GM19452 (cell line): Measurements from ENCODE around the gene DDX51.
"Not testable (repeated sequence)": the region's sequence is repeated elsewhere in the genome, so short reads cannot be mapped to it uniquely, and the experiment has no call there.

Experiments
- ATAC-seq: cut with Tn5 transposase; IDR thresholded peaks from one replicate; pipeline ENCODE4 v1.9.1; 2021; ENCODE audit not compliant: unreplicated experiment

The DDX51 gene

DNA sequence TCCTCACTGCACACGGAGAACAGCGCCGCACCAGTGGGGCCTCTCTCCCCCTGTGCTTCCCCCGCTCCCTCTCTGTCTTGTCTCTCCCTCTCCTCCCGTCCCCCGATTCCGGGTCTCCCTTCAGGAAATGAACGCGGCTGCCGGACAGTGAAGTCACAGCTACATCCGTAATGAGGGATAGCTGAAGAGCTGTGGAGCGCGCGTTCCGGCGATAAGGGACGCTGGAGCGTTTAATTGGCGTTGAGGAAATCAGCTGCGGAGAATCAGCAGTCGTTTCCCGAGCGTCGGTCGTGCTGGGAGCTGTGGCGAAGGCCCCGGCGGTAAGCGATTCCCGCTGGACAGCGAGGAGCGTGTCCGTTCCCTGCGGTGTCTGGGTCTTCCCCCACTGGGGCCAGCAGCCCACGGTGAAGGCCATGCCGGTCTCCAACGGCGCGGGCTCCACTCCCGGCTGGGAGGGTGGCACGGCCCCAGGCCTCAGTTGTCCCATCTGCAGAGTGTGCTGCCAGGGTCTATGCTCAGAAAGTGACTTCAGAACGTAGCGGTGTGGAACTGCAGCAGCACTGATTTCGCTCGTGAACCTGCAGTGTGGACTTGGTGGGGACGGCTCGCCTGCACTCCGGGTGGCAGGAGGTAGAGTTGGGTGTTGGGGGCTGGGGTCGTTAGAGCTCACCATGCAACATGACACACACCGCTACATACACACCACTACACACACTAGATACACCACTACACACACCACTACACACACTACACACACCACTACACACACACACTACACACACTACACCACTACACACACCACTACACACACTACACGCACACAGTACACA, 11.0 kb upstream of the DDX51 start:
- no peak for ATAC-seq

DNA sequence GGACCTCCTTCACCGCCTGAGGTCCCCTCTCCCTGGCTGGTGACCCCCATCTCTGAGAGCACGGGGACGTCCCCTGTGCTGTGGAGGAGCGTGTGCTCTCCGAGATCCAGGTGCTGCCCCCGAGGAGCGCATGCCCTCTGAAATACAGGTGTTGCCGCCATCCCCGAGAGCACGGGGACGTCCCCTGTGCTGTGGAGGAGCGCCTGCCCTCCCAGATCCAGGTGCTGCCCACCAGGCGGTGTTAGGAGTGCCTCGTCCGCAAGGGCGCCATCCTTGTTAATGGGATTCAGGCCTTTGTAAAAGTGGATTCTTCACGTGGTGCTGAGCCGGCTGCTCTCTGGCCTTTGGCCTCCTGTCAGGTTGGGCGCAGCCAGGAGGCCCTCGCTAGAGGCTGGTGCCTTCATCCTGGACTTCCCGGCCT, 10.2 kb upstream of the DDX51 start:
- ATAC-seq, result peak; percentile 23

GRCh38 chr12:132153501-132154340, 9.6 kb upstream of the DDX51 start:
- peak; percentile 87 for ATAC-seq

DNA sequence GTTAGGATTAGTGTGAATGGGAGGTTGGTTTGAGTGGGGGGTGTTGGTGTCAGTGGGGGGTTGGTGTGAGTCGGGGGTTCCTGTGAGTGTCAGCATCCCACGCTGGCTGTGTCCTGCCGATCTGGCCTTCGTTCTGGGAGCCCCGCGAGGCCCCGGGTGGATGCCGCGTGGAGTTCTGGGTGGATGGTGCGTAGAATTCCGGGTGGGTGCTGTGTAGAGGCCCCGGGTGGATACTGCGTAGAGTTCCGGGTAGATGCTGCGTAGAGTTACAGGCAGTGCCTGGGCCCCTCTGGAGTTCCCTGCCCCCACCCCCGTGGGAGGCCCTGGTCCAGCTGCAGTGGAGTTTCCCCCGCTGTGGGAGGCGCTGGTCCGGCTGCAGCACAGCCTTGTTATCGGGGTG, 8.8 kb upstream of the DDX51 start:
- no peak for ATAC-seq

DNA sequence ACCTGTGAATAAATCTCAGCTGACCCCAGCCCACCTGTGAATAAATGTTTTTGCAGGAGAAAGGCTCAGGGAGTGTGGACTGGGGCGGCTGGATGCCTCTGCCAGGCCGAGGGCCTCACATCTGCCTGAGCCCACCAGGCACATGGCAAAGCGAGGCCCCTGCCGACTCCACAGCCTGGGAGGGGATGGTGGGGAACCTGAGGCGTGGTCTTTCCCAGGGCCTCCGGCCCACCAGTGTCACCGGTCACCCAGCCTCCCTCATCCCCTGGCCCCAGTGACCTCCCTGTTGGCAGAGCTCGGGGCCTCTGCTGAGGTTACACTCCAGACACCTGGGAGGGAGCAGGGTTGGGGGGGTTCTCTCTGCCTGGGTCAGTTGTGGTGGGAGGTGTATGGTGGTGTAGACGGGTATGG, 8.3 kb upstream of the DDX51 start:
- no peak for ATAC-seq

DNA sequence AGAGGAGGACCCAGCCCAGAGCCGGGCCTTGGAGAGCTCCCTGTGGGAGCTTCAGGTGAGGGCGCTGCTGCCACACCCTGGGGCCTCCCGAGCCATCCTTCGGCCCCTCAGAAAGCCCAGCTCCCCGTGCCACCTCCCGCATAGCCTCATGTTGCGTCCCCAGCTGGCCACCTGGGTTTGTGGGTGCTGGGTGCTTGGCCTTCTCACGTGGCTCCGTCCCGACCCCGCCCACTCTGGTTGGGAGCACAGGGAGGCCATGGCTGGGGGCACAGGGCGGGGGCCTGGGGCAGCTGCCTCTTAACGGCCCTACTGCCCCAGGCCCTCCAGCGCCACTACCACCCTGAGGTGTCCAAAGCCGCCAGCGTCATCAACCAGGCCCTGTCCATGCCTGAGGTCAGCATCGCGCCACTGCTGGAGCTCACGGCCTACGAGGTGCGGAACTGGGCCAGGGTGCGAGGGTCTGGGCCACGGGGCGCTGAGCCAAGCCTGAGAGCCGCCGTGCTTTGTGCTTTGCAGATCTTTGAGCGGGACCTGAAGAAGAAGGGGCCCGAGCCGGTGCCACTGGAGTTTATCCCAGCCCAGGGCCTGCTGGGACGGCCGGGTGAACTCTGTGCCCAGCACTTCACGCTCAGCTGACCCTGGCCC, 7.8 kb upstream of the DDX51 start:
- no peak for ATAC-seq

GRCh38 chr12:132151145-132151765, 7.1 kb upstream of the DDX51 start:
- ATAC-seq, result no peak

DNA sequence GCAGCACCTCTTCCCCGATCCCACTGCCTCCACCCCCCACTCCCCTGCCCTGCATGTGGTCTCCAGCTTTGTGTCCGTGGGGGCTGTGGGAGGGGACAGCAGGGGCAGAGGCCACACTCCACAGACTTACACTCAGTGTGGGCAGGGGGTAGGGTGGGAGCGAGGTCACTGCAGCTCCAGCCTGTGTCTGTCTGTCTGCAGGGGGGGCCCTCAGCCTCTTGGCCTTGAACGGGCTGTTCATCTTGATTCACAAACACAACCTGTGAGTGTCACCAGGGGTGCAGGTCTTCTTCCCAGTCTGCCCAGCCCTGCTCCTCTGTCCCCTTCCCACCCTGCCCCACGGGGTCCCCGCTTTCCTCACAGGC, 6.6 kb upstream of the DDX51 start:
- ATAC-seq, result no peak

GRCh38 chr12:132149526-132149925, 5.4 kb upstream of the DDX51 start:
- ATAC-seq, result not testable (repeated sequence)

GRCh38 chr12:132148368-132149045, 4.4 kb upstream of the DDX51 start:
- ATAC-seq, result no peak

GRCh38 chr12:132147423-132148367, 3.6 kb upstream of the DDX51 start:
- ATAC-seq, result no peak

GRCh38 chr12:132146772-132147422, 2.8 kb upstream of the DDX51 start:
- ATAC-seq, result no peak

- ATAC-seq, result no peak
These were observed 2.0 kb upstream of the DDX51 start for GRCh38 chr12:132146098-132146497.

GRCh38 chr12:132145334-132145733, 1.2 kb upstream of the DDX51 start:
- ATAC-seq, result no peak

GRCh38 chr12:132144810-132145168, 670 bp upstream of the DDX51 start:
- ATAC-seq, result no peak

GRCh38 chr12:132143336-132144071, 615 bp downstream of the DDX51 start:
- peak; percentile 33 for ATAC-seq

DNA sequence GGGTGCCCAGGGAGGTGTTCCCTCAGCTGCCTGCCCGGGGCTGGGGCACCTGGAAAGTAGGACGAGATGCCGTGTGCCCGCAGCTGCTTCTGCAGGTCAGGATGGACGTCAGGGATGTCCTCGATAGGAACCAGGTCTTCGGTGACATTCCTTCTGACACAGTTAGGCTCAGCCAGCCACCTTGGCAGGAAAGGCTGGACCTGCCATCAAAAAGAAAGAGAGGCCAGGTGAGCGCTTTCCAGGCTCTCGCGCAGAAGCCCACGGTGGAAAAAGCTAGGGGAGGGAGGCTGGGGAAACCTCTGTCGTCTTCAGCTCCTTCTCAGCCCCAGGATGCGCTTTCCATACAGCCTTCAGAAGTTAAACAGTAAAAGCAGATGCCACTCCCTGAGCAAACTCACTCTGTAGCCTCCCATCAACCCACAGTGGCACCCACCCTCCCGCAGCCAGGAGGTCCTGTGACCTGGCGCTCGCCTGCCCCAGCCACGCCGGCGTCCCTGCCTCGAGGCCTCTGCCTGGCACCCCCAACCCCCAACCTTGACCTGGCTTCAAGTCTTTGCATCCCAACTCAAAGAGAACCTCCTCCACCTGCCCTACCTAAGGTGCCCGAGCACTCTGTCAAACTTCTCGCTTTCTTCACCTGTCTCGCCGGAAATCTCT, 1.3 kb downstream of the DDX51 start:
- no peak for ATAC-seq
